ENCODE data around the gene SLC6A8. TPM values are rescaled to one million over a fixed set of nuclear protein-coding genes. Genes with fewer than 3 reads are reported as not detected.

SLC6A8 gene
- total RNA-seq, 1 donor from 2014 or later: 2.2 TPM

- peaks cover 9% of the 10 kb centered on the region for H3K4me1 Mint-ChIP-seq (ENCODE audit: low read depth)
- H3K4me3 Mint-ChIP-seq (ENCODE audit: low read depth): no peak overlapping the region
- no peaks in the 10 kb centered on the region for H3K9me3 Mint-ChIP-seq
- H3K27ac Mint-ChIP-seq: no peak overlapping the region
- peaks cover 48% of the 10 kb centered on the region for H3K27me3 Mint-ChIP-seq (ENCODE audit: low read depth)
- intact Hi-C loops (cut with micrococcal nuclease): no loop called here
- no peak for DNase-seq (ENCODE audit: low spot score)
- H3K36me3 Mint-ChIP-seq (ENCODE audit: low read depth): no peaks in the 10 kb centered on the region
Observed at GRCh38 chrX:153644356-153645125, 43.2 kb upstream of the SLC6A8 start.

GRCh38 chrX:153645151-153645550 lies 42.6 kb upstream of the SLC6A8 start:
- intact Hi-C loops (cut with micrococcal nuclease): no loop called here
- DNase-seq (ENCODE audit: low spot score): no peak
- no peaks in the 10 kb centered on the region for H3K9me3 Mint-ChIP-seq
- peaks cover 9% of the 10 kb centered on the region for H3K4me1 Mint-ChIP-seq (ENCODE audit: low read depth)
- no peak overlapping the region for H3K27ac Mint-ChIP-seq
- no peak overlapping the region for H3K4me3 Mint-ChIP-seq (ENCODE audit: low read depth)
- peaks cover 48% of the 10 kb centered on the region for H3K27me3 Mint-ChIP-seq (ENCODE audit: low read depth)
- H3K36me3 Mint-ChIP-seq (ENCODE audit: low read depth): no peaks in the 10 kb centered on the region

GRCh38 chrX:153645921-153646488 lies 41.7 kb upstream of the SLC6A8 start:
- Mint-ChIP-seq H3K27me3 (ENCODE audit: low read depth) (peaks cover 45% of the 10 kb centered on the region), H3K27ac (no peak overlapping the region), H3K9me3 (no peaks in the 10 kb centered on the region), H3K4me1 (ENCODE audit: low read depth) (peaks cover 9% of the 10 kb centered on the region), H3K4me3 (ENCODE audit: low read depth) (no peak overlapping the region), H3K36me3 (ENCODE audit: low read depth) (no peaks in the 10 kb centered on the region)
- intact Hi-C loops (cut with micrococcal nuclease): no loop called here
- no peak for DNase-seq (ENCODE audit: low spot score)

GRCh38 chrX:153646620-153647373 lies 40.9 kb upstream of the SLC6A8 start, which contains the start of gene DUSP9:
DUSP9 (plus strand) TSS chrX:153647203; CDS start chrX:153647954, 751 bp downstream.
- Mint-ChIP-seq H3K36me3 (ENCODE audit: low read depth) (no peaks in the 10 kb centered on the region), H3K4me1 (ENCODE audit: low read depth) (peaks cover 5% of the 10 kb centered on the region), H3K9me3 (no peaks in the 10 kb centered on the region), H3K27ac (no peak within 1 kb of the TSS), H3K4me3 (ENCODE audit: low read depth) (no peak within 1 kb of the TSS), H3K27me3 (ENCODE audit: low read depth) (peaks cover 40% of the 10 kb centered on the region)
- intact Hi-C loops (cut with micrococcal nuclease): no loop called here
- DNase-seq (ENCODE audit: low spot score): no peak

- Mint-ChIP-seq H3K4me1 (ENCODE audit: low read depth) (peaks cover 4% of the 10 kb centered on the region), H3K4me3 (ENCODE audit: low read depth) (no peak overlapping the region), H3K27me3 (ENCODE audit: low read depth) (peaks cover 40% of the 10 kb centered on the region), H3K36me3 (ENCODE audit: low read depth) (no peaks in the 10 kb centered on the region), H3K27ac (no peak overlapping the region), H3K9me3 (no peaks in the 10 kb centered on the region)
- intact Hi-C loops (cut with micrococcal nuclease): no loop called here
- DNase-seq (ENCODE audit: low spot score): no peak
Observed at GRCh38 chrX:153647461-153648357, 40.0 kb upstream of the SLC6A8 start.

GRCh38 chrX:153648358-153649177 lies 39.2 kb upstream of the SLC6A8 start:
- Mint-ChIP-seq H3K9me3 (no peaks in the 10 kb centered on the region), H3K4me1 (ENCODE audit: low read depth) (no peaks in the 10 kb centered on the region), H3K36me3 (ENCODE audit: low read depth) (no peaks in the 10 kb centered on the region), H3K4me3 (ENCODE audit: low read depth) (no peak overlapping the region), H3K27me3 (ENCODE audit: low read depth) (peaks cover 32% of the 10 kb centered on the region), H3K27ac (no peak overlapping the region)
- no peak for DNase-seq (ENCODE audit: low spot score)
- intact Hi-C loops (cut with micrococcal nuclease): no loop called here

- Mint-ChIP-seq H3K36me3 (ENCODE audit: low read depth) (no peaks in the 10 kb centered on the region), H3K4me1 (ENCODE audit: low read depth) (no peaks in the 10 kb centered on the region), H3K27ac (no peak overlapping the region), H3K9me3 (no peaks in the 10 kb centered on the region), H3K4me3 (ENCODE audit: low read depth) (no peak overlapping the region), H3K27me3 (ENCODE audit: low read depth) (peaks cover 30% of the 10 kb centered on the region)
- no peak for DNase-seq (ENCODE audit: low spot score)
- intact Hi-C loops (cut with micrococcal nuclease): no loop called here
Observed at GRCh38 chrX:153649178-153649914, 38.4 kb upstream of the SLC6A8 start.

GRCh38 chrX:153649915-153650782 lies 37.6 kb upstream of the SLC6A8 start:
- Mint-ChIP-seq H3K4me1 (ENCODE audit: low read depth) (no peaks in the 10 kb centered on the region), H3K27me3 (ENCODE audit: low read depth) (peaks cover 23% of the 10 kb centered on the region), H3K27ac (no peak overlapping the region), H3K4me3 (ENCODE audit: low read depth) (no peak overlapping the region), H3K9me3 (no peaks in the 10 kb centered on the region), H3K36me3 (ENCODE audit: low read depth) (no peaks in the 10 kb centered on the region)
- intact Hi-C loops (cut with micrococcal nuclease): no loop called here
- no peak for DNase-seq (ENCODE audit: low spot score)

- no peaks in the 10 kb centered on the region for H3K9me3 Mint-ChIP-seq
- no peak overlapping the region for H3K4me3 Mint-ChIP-seq (ENCODE audit: low read depth)
- no peaks in the 10 kb centered on the region for H3K36me3 Mint-ChIP-seq (ENCODE audit: low read depth)
- intact Hi-C loops (cut with micrococcal nuclease): no loop called here
- no peak for DNase-seq (ENCODE audit: low spot score)
- no peak overlapping the region for H3K27ac Mint-ChIP-seq
- H3K27me3 Mint-ChIP-seq (ENCODE audit: low read depth): peaks cover 17% of the 10 kb centered on the region
- no peaks in the 10 kb centered on the region for H3K4me1 Mint-ChIP-seq (ENCODE audit: low read depth)
Observed at GRCh38 chrX:153650959-153651358, 36.8 kb upstream of the SLC6A8 start.

- Mint-ChIP-seq H3K9me3 (no peaks in the 10 kb centered on the region), H3K4me1 (ENCODE audit: low read depth) (no peaks in the 10 kb centered on the region), H3K27me3 (ENCODE audit: low read depth) (peaks cover 13% of the 10 kb centered on the region), H3K36me3 (ENCODE audit: low read depth) (no peaks in the 10 kb centered on the region), H3K4me3 (ENCODE audit: low read depth) (no peak overlapping the region), H3K27ac (no peak overlapping the region)
- no peak for DNase-seq (ENCODE audit: low spot score)
- intact Hi-C loops (cut with micrococcal nuclease): no loop called here
Observed at GRCh38 chrX:153651540-153652079, 36.1 kb upstream of the SLC6A8 start.

Data from activated T-helper 2 cell treated with anti-CD3 and anti-CD28 coated beads, Interferon-gamma antibody, Interleukin-2, Interleukin-4, amounts not matched to agents 10 μg/mL and 5 μg/mL and 100 μg/mL, durations not matched to agents 14 hours and 24 hours and 36 hours (primary cell).